Thyroid gland (tissue), 4 donors: Measurements from ENCODE around the gene ARHGEF1. TPM values are rescaled to one million over a fixed set of nuclear protein-coding genes. Genes with fewer than 3 reads are reported as not detected.

ENCODE experiments used
- DNase-seq, 2 donors: peaks; one replicate each; pipeline ENCODE4 v3.0.0-alpha.2; 2019
- H3K27ac ChIP-seq, 3 donors: fragments of 200-600 bp; sonication (generic); 1 replicate in 2 of 3; 2 replicates in 1 of 3; pipeline ENCODE4 v1.5.1; 2016 to 2019; ENCODE audit warnings: mild to moderate bottlenecking in 1 of 3, moderate library complexity in 1 of 3
- H3K27me3 ChIP-seq: fragments of 200-600 bp; sonication (generic); one replicate; pipeline ENCODE4 v1.5.1; 2019
- H3K36me3 ChIP-seq, 2 donors: fragments of 200-600 bp; sonication (generic); one replicate each; pipeline ENCODE4 v1.5.1; 2016 to 2019
- H3K4me1 ChIP-seq, 2 donors: fragments of 200-600 bp; sonication (generic); one replicate each; pipeline ENCODE4 v1.5.1; 2017 to 2019
- H3K4me3 ChIP-seq, 3 donors: fragments of 200-600 bp; sonication (generic); replicated peaks in 1 of 3; 1 replicate in 2 of 3; 2 replicates in 1 of 3; pipeline ENCODE4 v1.5.1; 2016; ENCODE audit warnings: mild to moderate bottlenecking in 1 of 3
- H3K9me3 ChIP-seq: fragments of 200-600 bp; sonication (generic); one replicate; pipeline ENCODE4 v1.5.1; 2017
- CTCF ChIP-seq, 6 experiments: fragments of 200-600 bp in 3 of 6; fragments of 450-650 bp in 3 of 6; sonication (generic) in 3 of 6; IDR thresholded peaks; one replicate each; pipeline ENCODE4 v1.5.1; 2016 to 2019; ENCODE audit warnings: antibody characterized with exemption in 6 of 6, mild to moderate bottlenecking in 2 of 6, inconsistent platforms in 1 of 6, moderate library complexity in 1 of 6
- POLR2A ChIP-seq, 2 donors: fragments of 450-650 bp; IDR thresholded peaks; one replicate each; pipeline ENCODE4 v1.6.1; 2017; ENCODE audit warnings: antibody characterized with exemption in 2 of 2, mild to moderate bottlenecking in 2 of 2, moderate library complexity in 1 of 2
- WGBS, 2 donors: methylation state at CpG; one replicate each; pipeline ENCODE4 v1.1.5; 2017; 5-methylcytosine and 5-hydroxymethylcytosine counted together
- intact Hi-C: fragments of 100-400 bp; cut with DNase I; formaldehyde crosslinking; loops from one replicate; pipeline ENCODE4 v1.15.1; 2023
- microRNA-seq: library from miRNA; unstranded; fragments of <30 nt; microRNA quantifications from one replicate; pipeline ENCODE4, GENCODE V29; 2016
- small RNA-seq: library from RNA; depleted of rRNA; stranded (forward); fragments of <200 nt; gene quantifications from one replicate; pipeline ENCODE3, GENCODE V24; 2016
- total RNA-seq, 4 donors: library from RNA; depleted of rRNA; stranded (reverse); fragments of >200 nt; gene quantifications; one replicate each; pipeline ENCODE4 v1.2.3, GENCODE V29; 2016

ARHGEF1 gene
- total RNA-seq, 4 donors from 2014 or later, result 34.5 to 52.6 (median 42.9) TPM

GRCh38 chr19:41955521-41955920 lies 72.5 kb downstream of the ARHGEF1 start:
- DNase-seq, result no peak
- no peak for TF ChIP-seq POLR2A (IDR thresholded peaks at IDR 0.05)
- no peak for TF ChIP-seq CTCF (IDR thresholded peaks at IDR 0.05)
- Histone ChIP-seq H3K36me3 (peaks cover 6 to 10% of the 10 kb centered on the region in 2 donors), H3K9me3 (no peaks in the 10 kb centered on the region), H3K27ac (no peak overlapping the region), H3K4me3 (no peak overlapping the region), H3K4me1 (peaks cover 6 to 13% of the 10 kb centered on the region in 2 donors), H3K27me3 (no peaks in the 10 kb centered on the region)
- intact Hi-C loops, result loop anchor here (5.0 kb wide), 1 partner anchor 93 kb away; the partner anchor contains the start of gene RPS19
- 80 to 83% methylated on average over 7 of the region's 7 CpGs for WGBS, 2 donors

GRCh38 chr19:41956621-41957020 lies 73.6 kb downstream of the ARHGEF1 start:
- no peak overlapping the region for H3K27ac ChIP-seq
- no peak overlapping the region for H3K4me3 ChIP-seq
- no peaks in the 10 kb centered on the region for H3K9me3 ChIP-seq
- peaks cover 6 to 13% of the 10 kb centered on the region in 2 donors for H3K4me1 ChIP-seq
- peaks cover 6 to 10% of the 10 kb centered on the region in 2 donors for H3K36me3 ChIP-seq
- H3K27me3 ChIP-seq, result no peaks in the 10 kb centered on the region
- intact Hi-C loops, result loop anchor here (5.0 kb wide), 1 partner anchor 94 kb away; the partner anchor contains the start of gene RPS19
- 93 to 95% methylated on average over 7 to 12 of the region's 13 CpGs for WGBS, 2 donors
- DNase-seq, result no peak
- no peak for TF ChIP-seq CTCF (IDR thresholded peaks at IDR 0.05)
- no peak for TF ChIP-seq POLR2A (IDR thresholded peaks at IDR 0.05)

Small RNAs within 50 kb of the gene (microRNA-seq; reads per million reads assigned to microRNA genes)
- gene MIR6797, result not detected

Small RNAs within 50 kb of the gene (small RNA-seq; reads per million reads assigned to genes)
- not detected for gene MIR6797

Other genes starting within 250 kb of the ARHGEF1 start
- gene CEACAM7, start 194.9 kb upstream of the ARHGEF1 start, total RNA-seq, result not detected
- gene CEACAM5, start 174.6 kb upstream of the ARHGEF1 start, total RNA-seq, result 1 to 10 TPM in 2 of 4 donors, not detected in 2; 1.2 to 8.8 TPM
- under 1 TPM in 2 of 4 donors, not detected in 2; 0.11 to 0.13 TPM for gene CEACAM6, start 127.7 kb upstream of the ARHGEF1 start, total RNA-seq
- not detected for gene CEACAM3, start 86.6 kb upstream of the ARHGEF1 start, total RNA-seq
- gene LYPD4, start 38.5 kb upstream of the ARHGEF1 start, total RNA-seq, result not detected
- under 1 TPM in 1 of 4 donors, not detected in 3; 0.13 TPM for gene DMRTC2, start 38.1 kb upstream of the ARHGEF1 start, total RNA-seq
- 1,000 to 10,000 TPM in 1 of 4 donors, 100 to 1,000 TPM in 3; 351 to 1,305 (median 623) TPM for gene RPS19, start 22.9 kb upstream of the ARHGEF1 start, total RNA-seq
- gene CD79A, start 5.9 kb upstream of the ARHGEF1 start, total RNA-seq, result 1 to 10 TPM in 1 of 4 donors, under 1 TPM in 1, not detected in 2; 0.22 to 1.5 TPM
- under 1 TPM in 1 of 4 donors, not detected in 3; 0.24 TPM for gene ERFL, start 45.3 kb downstream of the ARHGEF1 start, total RNA-seq
- gene RABAC1, start 76.1 kb downstream of the ARHGEF1 start, total RNA-seq, result 100 to 1,000 TPM; 138 to 359 (median 241) TPM
- gene ATP1A3, start 111.0 kb downstream of the ARHGEF1 start, total RNA-seq, result under 1 TPM in 1 of 4 donors, not detected in 3; 0.13 TPM
- gene GRIK5, start 187.0 kb downstream of the ARHGEF1 start, total RNA-seq, result 10 to 100 TPM; 12.0 to 24.2 (median 20.1) TPM
- gene ZNF574, start 193.0 kb downstream of the ARHGEF1 start, total RNA-seq, result 10 to 100 TPM; 16.0 to 22.8 (median 21.1) TPM
- under 1 TPM; 0.11 to 0.49 (median 0.15) TPM for gene POU2F2, start 249.3 kb downstream of the ARHGEF1 start, total RNA-seq